ENCODE results near the gene PELI1. TPM values are rescaled to one million over a fixed set of nuclear protein-coding genes. Genes with fewer than 3 reads are reported as not detected.
A peak's percentile ranks its signal among the peaks of the same experiment; 100 is the strongest.

PELI1 gene
- total RNA-seq, 1 donor from 2014 or later: 134 TPM

DNA sequence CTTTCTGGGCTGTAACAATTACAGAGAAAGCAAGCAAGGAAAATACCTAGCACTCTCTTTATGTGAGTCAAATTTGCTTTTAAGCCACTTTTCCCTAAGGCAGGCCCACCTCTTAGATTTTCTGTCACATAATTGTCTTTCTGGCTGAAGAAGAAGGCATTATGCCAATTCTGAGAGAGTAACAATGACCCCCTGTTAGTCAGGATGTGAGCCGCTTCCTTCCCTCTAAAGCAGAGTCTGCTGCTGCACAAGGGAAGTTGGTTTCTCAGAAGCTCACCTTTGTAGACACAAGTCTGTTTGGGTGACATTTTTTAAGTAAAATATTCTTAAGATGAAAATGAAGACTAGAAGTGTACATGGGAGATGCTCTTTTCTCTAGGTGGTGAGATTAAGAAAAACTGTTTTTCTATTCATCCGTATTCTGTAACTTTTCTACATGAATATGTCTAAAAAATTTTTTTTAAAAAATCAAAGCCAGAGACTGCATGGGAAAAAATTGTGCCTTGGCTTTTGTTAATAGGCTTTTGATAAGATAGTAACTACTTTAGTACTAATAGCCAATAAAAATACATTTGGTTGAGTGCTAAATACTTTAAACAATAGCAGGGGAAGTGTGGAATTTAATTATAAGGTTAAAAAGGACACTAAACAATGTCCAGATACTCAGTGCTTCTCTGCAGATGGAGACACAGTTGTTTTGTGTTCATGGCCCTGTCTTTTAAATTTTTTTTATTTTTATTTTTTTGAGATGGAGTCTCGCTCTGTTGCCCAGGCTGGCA lies 91.6 kb downstream of the PELI1 start:
- TF ChIP-seq, protein P1, sequence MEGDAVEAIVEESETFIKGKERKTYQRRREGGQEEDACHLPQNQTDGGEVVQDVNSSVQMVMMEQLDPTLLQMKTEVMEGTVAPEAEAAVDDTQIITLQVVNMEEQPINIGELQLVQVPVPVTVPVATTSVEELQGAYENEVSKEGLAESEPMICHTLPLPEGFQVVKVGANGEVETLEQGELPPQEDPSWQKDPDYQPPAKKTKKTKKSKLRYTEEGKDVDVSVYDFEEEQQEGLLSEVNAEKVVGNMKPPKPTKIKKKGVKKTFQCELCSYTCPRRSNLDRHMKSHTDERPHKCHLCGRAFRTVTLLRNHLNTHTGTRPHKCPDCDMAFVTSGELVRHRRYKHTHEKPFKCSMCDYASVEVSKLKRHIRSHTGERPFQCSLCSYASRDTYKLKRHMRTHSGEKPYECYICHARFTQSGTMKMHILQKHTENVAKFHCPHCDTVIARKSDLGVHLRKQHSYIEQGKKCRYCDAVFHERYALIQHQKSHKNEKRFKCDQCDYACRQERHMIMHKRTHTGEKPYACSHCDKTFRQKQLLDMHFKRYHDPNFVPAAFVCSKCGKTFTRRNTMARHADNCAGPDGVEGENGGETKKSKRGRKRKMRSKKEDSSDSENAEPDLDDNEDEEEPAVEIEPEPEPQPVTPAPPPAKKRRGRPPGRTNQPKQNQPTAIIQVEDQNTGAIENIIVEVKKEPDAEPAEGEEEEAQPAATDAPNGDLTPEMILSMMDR (IDR thresholded peaks at IDR 0.05; ENCODE audit: unreplicated experiment): no peak
- no peak overlapping the region for H3K4me3 Mint-ChIP-seq
- DNase-seq (ENCODE audit: low spot score in 2 of 2, unreplicated experiment in 2 of 2): no peak
- H3K4me1 Mint-ChIP-seq: peaks cover 37% of the 10 kb centered on the region
- no peaks in the 10 kb centered on the region for H3K36me3 Mint-ChIP-seq
- no peaks in the 10 kb centered on the region for H3K27me3 Mint-ChIP-seq (ENCODE audit: low read depth)
- H3K9me3 Mint-ChIP-seq: no peaks in the 10 kb centered on the region
- H3K27ac Mint-ChIP-seq: no peak overlapping the region

DNA sequence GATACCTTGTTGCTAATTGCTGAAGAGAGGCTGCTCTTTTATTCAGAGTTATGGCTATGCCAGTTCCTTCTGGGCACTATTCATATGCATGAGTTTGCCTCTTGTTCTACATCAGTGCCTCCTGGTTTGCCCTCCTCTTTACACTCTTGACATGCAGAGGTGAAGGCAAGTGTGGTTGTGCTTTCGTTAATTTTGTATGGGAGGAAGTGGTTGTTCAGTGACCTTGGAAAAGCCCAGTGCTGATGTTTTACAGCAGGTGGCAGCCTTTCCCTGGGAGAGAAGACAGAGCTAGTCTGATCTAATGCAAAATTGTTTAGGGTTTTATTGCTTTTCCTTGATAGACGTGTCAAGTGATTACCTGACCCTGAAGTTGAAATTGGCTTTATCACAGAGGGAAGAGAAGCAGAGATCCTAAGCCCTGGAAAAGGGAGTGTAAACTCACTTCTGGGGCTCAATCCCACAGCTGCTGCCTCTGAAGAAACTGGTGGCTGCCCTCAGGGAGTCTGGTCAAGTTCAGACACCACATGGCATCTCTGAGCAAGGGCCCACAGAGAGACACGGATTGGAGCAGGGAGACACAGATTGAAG lies 94.5 kb downstream of the PELI1 start:
- peaks cover 26% of the 10 kb centered on the region for H3K4me1 Mint-ChIP-seq
- H3K27ac Mint-ChIP-seq: no peak overlapping the region
- H3K36me3 Mint-ChIP-seq: no peaks in the 10 kb centered on the region
- TF ChIP-seq, protein P1 (IDR thresholded peaks at IDR 0.05; ENCODE audit: unreplicated experiment): peak; percentile 49
- H3K27me3 Mint-ChIP-seq (ENCODE audit: low read depth): no peaks in the 10 kb centered on the region
- DNase-seq (ENCODE audit: low spot score in 2 of 2, unreplicated experiment in 2 of 2): peak in 1 of 2 experiments; percentile 54
- H3K4me3 Mint-ChIP-seq: no peak overlapping the region
- H3K9me3 Mint-ChIP-seq: no peaks in the 10 kb centered on the region

DNA sequence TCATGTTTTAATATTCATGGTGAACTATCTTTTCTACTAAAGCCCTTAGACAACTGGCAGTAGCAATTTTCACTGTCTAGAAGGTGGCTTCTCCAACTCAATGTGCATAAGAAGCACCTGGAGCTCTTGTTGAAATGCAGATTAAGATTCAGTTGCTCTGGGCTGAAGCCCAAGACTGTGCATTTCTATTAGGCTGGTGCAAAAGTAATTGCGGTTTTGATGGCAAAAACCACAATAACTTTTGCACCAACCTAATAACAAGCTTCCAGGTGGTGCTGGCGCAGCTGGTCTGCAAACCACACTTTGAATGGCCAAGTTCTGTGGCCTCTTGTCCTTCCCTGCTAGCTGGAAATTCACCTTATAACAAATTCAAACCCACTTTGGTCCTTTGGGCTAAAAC lies 98.3 kb downstream of the PELI1 start:
- no peak overlapping the region for H3K4me3 Mint-ChIP-seq

More for the DNA sequence above, 98.3 kb downstream of the PELI1 start:
- no peaks in the 10 kb centered on the region for H3K9me3 Mint-ChIP-seq
- TF ChIP-seq, protein P1 (IDR thresholded peaks at IDR 0.05; ENCODE audit: unreplicated experiment): no peak
- H3K27ac Mint-ChIP-seq: no peak overlapping the region
- DNase-seq (ENCODE audit: low spot score in 2 of 2, unreplicated experiment in 2 of 2): no peak
- no peaks in the 10 kb centered on the region for H3K27me3 Mint-ChIP-seq (ENCODE audit: low read depth)
- H3K36me3 Mint-ChIP-seq: no peaks in the 10 kb centered on the region
- peaks cover 5% of the 10 kb centered on the region for H3K4me1 Mint-ChIP-seq

Other genes with a start within 250 kb of the PELI1 start
- 35.4 to 35.6 TPM (median 35.4 TPM) in 3 replicates for gene VPS54, start 125.0 kb downstream of the PELI1 start, total RNA-seq

Measured in mesothelial cell of epicardium (in vitro differentiated cells).